ENCODE data around the gene ZBED3. TPM values are rescaled to one million over a fixed set of nuclear protein-coding genes. Genes with fewer than 3 reads are reported as not detected.

ZBED3 gene, protein sequence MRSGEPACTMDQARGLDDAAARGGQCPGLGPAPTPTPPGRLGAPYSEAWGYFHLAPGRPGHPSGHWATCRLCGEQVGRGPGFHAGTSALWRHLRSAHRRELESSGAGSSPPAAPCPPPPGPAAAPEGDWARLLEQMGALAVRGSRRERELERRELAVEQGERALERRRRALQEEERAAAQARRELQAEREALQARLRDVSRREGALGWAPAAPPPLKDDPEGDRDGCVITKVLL
- 2.9 to 4.5 TPM (median 2.9 TPM) in 5 replicates for total RNA-seq (2022; extraction: Qiagen RNA extraction; ENCODE audit: low read depth)

DNA sequence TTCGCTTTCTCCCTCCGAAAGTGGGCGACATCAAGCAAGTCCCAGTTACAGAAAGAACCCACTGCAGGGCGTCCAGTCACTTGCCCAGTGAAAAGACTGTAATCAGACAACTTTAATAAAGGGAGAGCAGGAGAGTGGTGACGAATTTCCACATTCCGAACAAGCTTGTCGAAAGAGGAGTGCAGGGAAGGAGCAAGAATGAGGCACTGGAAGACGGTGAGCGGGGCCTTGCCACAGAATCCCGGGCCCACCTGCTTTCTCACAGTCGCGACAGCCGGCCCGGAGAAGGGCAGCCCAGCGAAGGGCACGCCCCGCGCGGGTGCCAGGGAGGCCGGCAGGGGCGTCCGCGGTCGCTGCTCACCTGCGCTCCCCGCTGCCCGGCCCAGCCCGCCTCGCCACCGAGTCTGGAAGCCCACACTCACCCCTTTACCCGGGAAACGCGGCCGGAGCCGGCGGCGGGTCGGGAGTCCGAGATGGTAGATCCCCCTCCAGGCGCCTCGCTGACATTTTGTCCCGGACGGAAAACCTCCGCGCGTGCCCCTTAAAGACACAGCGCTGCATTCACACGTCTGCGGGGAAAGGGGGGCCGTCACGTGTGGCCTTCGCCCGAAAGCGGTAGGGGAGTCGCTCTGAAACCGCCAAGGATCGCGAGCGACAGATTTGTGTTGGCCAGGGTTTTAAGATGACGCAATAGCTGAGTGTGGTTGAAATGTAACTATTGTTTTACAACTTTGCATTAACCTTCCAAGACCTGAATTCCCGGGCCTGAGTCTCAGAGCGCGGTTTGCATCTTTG lies at the start of gene ZBED3:
TSS of gene ZBED3 (minus strand) at position 597 of the 795 bp plus-strand sequence. CDS start 9,407 bp downstream, outside the sequence.

GRCh38 chr5:77030097-77031071 lies 56.7 kb downstream of the ZBED3 start, which contains the start of gene AGGF1:
TSS of gene AGGF1 (plus strand) at chr5:77030404. CDS start at chr5:77030767, 363 bp downstream.

Other genes starting within 250 kb of the ZBED3 start
- not detected in 5 replicates for gene S100Z, start 237.3 kb downstream of the ZBED3 start, total RNA-seq (2022; extraction: Qiagen RNA extraction; ENCODE audit: low read depth)
- 0.09 to 0.16 TPM (median 0.14 TPM) in 3 of 5 replicates, not detected in the others for gene CRHBP, start 134.2 kb downstream of the ZBED3 start, total RNA-seq (2022; extraction: Qiagen RNA extraction; ENCODE audit: low read depth)
- gene AGGF1, start 56.9 kb downstream of the ZBED3 start, total RNA-seq (2022; extraction: Qiagen RNA extraction; ENCODE audit: low read depth), result 12.8 to 17.4 TPM (median 15.4 TPM) in 5 replicates
- gene PDE8B, start 123.4 kb upstream of the ZBED3 start, total RNA-seq (2022; extraction: Qiagen RNA extraction; ENCODE audit: low read depth), result 1.1 to 1.6 TPM (median 1.3 TPM) in 5 replicates